GM19463 (cell line): ENCODE measurements around the gene TMEM79.
"Not testable (repeated sequence)": the region's sequence is repeated elsewhere in the genome, so short reads cannot be mapped to it uniquely, and the experiment has no call there.

ENCODE experiments used
- ATAC-seq: cut with Tn5 transposase; IDR thresholded peaks from one replicate; pipeline ENCODE4 v1.9.1; 2021; ENCODE audit warnings: mild to moderate bottlenecking, moderate library complexity; ENCODE audit not compliant: unreplicated experiment

The TMEM79 gene

DNA sequence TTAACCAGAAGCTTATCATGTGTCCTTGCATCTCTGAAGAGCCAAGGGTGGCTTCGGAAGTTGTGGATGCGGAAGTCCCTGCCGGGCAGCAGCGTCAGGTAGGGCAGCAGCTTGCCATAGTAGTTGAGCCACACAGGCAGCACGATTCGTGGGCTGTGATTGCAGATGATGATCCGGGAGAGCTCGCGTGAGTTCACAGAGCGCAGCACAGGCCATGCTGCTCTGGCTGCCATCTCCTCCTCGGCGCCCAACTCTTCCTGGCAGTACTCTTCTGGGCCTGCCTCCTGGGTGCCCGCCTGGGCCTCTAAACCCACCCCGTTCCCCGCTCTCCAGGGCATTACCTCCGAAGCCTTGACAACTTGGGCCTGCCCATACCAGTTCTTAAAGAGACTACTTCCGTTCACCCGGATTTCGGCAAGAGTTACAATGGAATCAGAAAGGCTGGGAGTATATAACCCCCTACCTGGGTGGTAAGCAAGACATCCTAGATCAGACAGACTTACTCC is 14.8 kb downstream of the TMEM79 start, which contains the start of gene VHLL:
Gene VHLL (minus strand): TSS at position 456 of the 506 bp plus-strand sequence. CDS start 118 bp downstream, at position 338.
- no peak for ATAC-seq

DNA sequence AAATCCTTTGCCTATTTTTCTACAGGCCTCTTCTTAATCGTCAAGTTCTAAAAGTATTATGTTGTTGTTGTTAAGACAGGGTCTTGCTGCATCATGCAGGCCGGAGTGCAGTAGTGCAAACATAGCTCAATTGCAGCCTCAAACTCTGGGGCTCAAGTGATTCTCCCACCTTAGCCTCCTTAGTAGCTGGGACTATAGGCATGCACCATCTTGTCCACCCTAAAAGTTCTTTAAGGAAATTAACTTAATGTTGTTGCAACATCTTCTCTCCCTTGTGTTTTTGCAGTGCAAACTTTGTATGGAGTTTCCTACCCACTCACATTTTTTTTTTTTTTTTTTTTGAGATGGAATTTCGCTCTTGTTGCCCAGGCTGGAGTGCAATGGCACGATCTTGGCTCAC is 19.1 kb downstream of the TMEM79 start:
- no peak for ATAC-seq

GRCh38 chr1:156305215-156305614 is 21.1 kb downstream of the TMEM79 start:
- ATAC-seq, result no peak

DNA sequence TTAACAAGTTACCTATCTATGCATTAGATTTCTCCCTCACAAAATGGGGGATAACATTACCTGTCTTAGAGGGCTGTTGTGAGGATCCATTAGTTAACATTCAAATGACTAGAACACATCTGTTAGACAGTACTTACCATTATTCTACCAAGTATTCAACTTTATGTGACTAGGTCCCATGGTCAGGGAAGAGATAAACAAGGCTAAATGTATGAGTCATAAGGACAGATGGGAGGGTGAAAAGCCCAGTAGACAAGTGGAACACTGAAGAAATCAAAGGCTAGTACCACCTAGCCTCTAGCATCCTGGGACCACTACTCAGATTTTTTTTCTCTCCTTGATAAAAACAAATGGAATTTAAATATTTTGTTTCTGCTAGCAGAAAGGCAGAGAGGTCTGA is 24.0 kb downstream of the TMEM79 start:
- ATAC-seq, result no peak

DNA sequence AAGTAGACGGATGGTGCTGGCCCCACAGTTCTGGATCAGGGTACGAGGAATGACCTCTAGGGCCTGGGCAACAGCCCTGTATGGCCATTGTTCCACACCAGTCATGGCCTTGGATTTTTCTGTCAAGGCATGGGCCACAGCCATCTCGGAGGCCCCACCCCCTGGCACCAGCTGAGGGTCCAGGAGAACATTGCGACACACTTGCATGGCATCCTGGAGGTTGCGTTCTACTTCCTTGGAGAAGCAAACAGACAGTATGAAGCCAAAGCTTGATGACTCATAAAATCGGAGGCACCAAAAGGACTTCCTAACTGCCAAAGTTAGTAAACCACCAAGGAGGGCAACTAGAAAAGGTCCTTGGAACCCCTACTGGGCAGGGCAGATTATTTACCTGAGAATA is 26.8 kb downstream of the TMEM79 start:
- ATAC-seq, result no peak

GRCh38 chr1:156316909-156317308 is 32.8 kb downstream of the TMEM79 start:
- ATAC-seq, result no peak

- ATAC-seq, result no peak
Measured at GRCh38 chr1:156319664-156320063, 35.5 kb downstream of the TMEM79 start.

DNA sequence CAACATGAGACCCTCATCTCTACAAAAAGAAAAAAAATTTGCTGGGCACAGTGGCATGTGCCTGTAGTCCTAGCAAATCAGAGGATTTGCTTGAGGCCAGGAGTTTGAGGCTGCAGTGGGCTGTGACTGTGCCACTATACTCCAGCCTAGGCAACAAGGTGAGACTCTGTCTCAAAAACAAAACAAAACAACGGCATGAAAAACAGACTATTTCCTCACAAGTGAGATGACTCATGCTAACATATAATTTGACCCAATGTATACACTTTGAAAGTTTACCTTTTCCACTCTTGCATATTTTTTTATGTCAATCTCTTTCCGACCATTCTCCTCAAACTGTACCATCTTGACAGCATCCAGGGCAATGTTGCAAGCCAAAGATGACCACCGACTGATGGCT is 36.4 kb downstream of the TMEM79 start:
- no peak for ATAC-seq

GRCh38 chr1:156323179-156323578 is 39.1 kb downstream of the TMEM79 start:
- not testable (repeated sequence) for ATAC-seq

DNA sequence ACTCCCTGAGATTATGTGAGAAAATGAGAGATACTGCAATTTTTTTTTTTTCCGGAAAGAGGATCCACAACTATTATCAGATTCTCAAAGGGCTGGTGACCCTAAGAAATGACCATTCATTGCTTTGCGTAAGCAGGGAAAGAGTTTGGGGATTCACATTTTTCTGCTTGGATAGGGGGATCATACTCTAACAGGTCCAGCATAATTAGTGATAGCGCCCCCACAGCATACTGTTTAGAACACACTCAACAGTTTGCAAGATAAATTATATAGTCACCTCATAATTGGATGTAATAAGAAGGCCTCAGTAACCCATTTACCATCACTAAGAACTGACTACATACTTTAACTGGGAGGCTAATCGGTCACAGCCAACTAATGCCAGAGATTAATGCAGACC is 52.1 kb downstream of the TMEM79 start:
- no peak for ATAC-seq

GRCh38 chr1:156337052-156337887 is 53.1 kb downstream of the TMEM79 start:
- no peak for ATAC-seq

DNA sequence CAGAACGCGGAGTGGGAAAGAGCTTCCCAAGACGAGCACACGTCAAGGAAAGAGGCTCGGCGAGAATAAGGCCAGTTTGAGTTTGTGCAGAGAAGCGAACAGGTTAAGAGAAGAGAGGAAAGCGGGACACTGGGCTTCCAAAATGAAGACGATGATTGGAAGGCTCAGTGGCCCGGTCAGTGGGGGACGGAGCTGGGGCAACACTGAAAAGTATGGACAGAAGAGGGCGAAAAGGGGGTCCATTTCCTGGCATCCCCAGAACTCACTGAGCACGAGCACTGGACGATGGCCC is 53.7 kb downstream of the TMEM79 start:
- ATAC-seq, result no peak

GRCh38 chr1:156338180-156338976 is 54.3 kb downstream of the TMEM79 start, which contains the start of the genes CCT3 and TSACC:
Gene CCT3 (minus strand): TSS chr1:156338292. CDS start chr1:156338184, 108 bp downstream.
Gene TSACC (plus strand): TSS chr1:156338526. CDS start chr1:156339758, 1,232 bp downstream.
- peak; percentile 89 for ATAC-seq
